H1 (cell line): Measurements from ENCODE around the gene LHB. TPM values are rescaled to one million over a fixed set of nuclear protein-coding genes. Genes with fewer than 3 reads are reported as not detected.

Source experiments
- CTCF ChIA-PET: fragments of 300-600 bp; sonication (Branson Sonifier 250); formaldehyde crosslinking; loops from one replicate; lab custom pipeline; 2021; ENCODE audit not compliant: partially characterized antibody; lab: Charles Lee
- POLR2A ChIA-PET: fragments of 300-600 bp; sonication (Branson Sonifier 250); formaldehyde crosslinking; loops from one replicate; lab custom pipeline; 2021; ENCODE audit warnings: inconsistent platforms; ENCODE audit not compliant: partially characterized antibody; lab: Charles Lee
- DNase-seq, 2 experiments: peaks; one replicate each; pipeline versions ENCODE4 v3.0.0 to v3.0.0-alpha.2; 2010 to 2022; ENCODE audit warnings: low spot score in 2 of 2, low read depth in 1 of 2, mixed read lengths in 1 of 2
- FAIRE-seq: peaks from 2 replicates; lab custom pipeline; 2011; peaks lifted over from hg19 to GRCh38; lab: Jason Lieb, UNC
- H2AFZ ChIP-seq: 2 replicates; pipeline ENCODE4 v1.8.1; 2012; ENCODE audit warnings: low read length, inconsistent platforms
- H2AK5ac ChIP-seq: 2 replicates; pipeline ENCODE4 v1.6.1; 2013; ENCODE audit warnings: low read depth, low read length
- H2BK120ac ChIP-seq: replicated peaks from 2 replicates; pipeline ENCODE3; 2013; ENCODE audit warnings: low read depth, low read length, inconsistent platforms
- H2BK12ac ChIP-seq: 2 replicates; pipeline ENCODE4 v1.6.1; 2013; ENCODE audit warnings: low read depth, low read length
- H2BK15ac ChIP-seq: 2 replicates; pipeline ENCODE4 v1.6.1; 2013; ENCODE audit warnings: low read length
- H2BK20ac ChIP-seq: 2 replicates; pipeline ENCODE4 v1.6.1; 2013; ENCODE audit warnings: low read length
- H2BK5ac ChIP-seq: 2 replicates; pipeline ENCODE4 v1.6.1; 2013; ENCODE audit warnings: low read depth, low read length
- H3K14ac ChIP-seq: 2 replicates; pipeline ENCODE4 v1.6.1; 2013; ENCODE audit warnings: inconsistent platforms; ENCODE audit not compliant: insufficient read length
- H3K18ac ChIP-seq: 2 replicates; pipeline ENCODE4 v1.6.1; 2013; ENCODE audit warnings: low read length; ENCODE audit errors: extremely low read depth
- H3K23ac ChIP-seq: 2 replicates; pipeline ENCODE4 v1.6.1; 2013; ENCODE audit warnings: inconsistent platforms; ENCODE audit not compliant: insufficient read length
- H3K23me2 ChIP-seq: 2 replicates; pipeline ENCODE4 v1.6.1; 2013; ENCODE audit warnings: low read depth, low read length
- H3K27ac ChIP-seq: 2 replicates; pipeline ENCODE4 v1.6.1; 2011; ENCODE audit warnings: low read depth, low read length, inconsistent platforms
- H3K27me3 ChIP-seq, 4 experiments: replicated peaks in 1 of 4; 1 replicate in 1 of 4; 2 replicates in 3 of 4; pipeline versions ENCODE4 v1.6.1 to v1.8.1; 2011 to 2013; ENCODE audit warnings: low read length in 3 of 4, mild to moderate bottlenecking in 3 of 4, inconsistent platforms in 2 of 4, mixed read lengths in 2 of 4, moderate library complexity in 1 of 4; ENCODE audit not compliant: control insufficient read depth in 3 of 4, insufficient read depth in 3 of 4; ENCODE audit errors: extremely low read depth in 1 of 4
- H3K36me3 ChIP-seq, 4 experiments: 2 replicates each; pipeline versions ENCODE4 v1.6.1 to v1.8.1; 2011 to 2013; ENCODE audit warnings: mild to moderate bottlenecking in 4 of 4, low read length in 3 of 4, moderate library complexity in 2 of 4, control low read depth in 1 of 4, inconsistent platforms in 1 of 4; ENCODE audit not compliant: insufficient read depth in 4 of 4, control insufficient read depth in 2 of 4
- H3K4ac ChIP-seq: replicated peaks from 2 replicates; pipeline ENCODE3; 2013; ENCODE audit warnings: low read length, low read depth, mixed read lengths, inconsistent platforms; ENCODE audit not compliant: insufficient read length
- H3K4me1 ChIP-seq, 4 experiments: replicated peaks in 1 of 4; 1 replicate in 1 of 4; 2 replicates in 3 of 4; pipeline versions ENCODE4 v1.6.1 to v1.8.1; 2011 to 2013; ENCODE audit warnings: low read length in 3 of 4, inconsistent platforms in 2 of 4, mixed read lengths in 1 of 4; ENCODE audit not compliant: insufficient read depth in 4 of 4, control insufficient read depth in 3 of 4
- H3K4me2 ChIP-seq, 2 experiments: 2 replicates each; pipeline versions ENCODE4 v1.6.1 to v1.8.1; 2011 to 2013; ENCODE audit warnings: low read depth in 2 of 2, low read length in 2 of 2, control low read depth in 1 of 2, inconsistent platforms in 1 of 2, mild to moderate bottlenecking in 1 of 2; ENCODE audit not compliant: insufficient read depth in 1 of 2
- H3K4me3 ChIP-seq, 4 experiments: fragments of 200-600, 300-600 bp in 1 of 4; sonication (generic), shearing (Covaris generic), sonication (Bioruptor Twin) in 1 of 4; 2 replicates each; pipeline versions ENCODE4 v1.5.1 to v1.8.1; 2011 to 2016; ENCODE audit warnings: low read length in 4 of 4, low read depth in 3 of 4, control low read depth in 2 of 4, inconsistent platforms in 2 of 4, mild to moderate bottlenecking in 2 of 4, mixed read lengths in 1 of 4, moderate library complexity in 1 of 4; ENCODE audit not compliant: insufficient read depth in 2 of 4; ENCODE audit errors: extremely low read depth in 1 of 4
- H3K56ac ChIP-seq: replicated peaks from 2 replicates; pipeline ENCODE3; 2013; ENCODE audit warnings: low read depth, mild to moderate bottlenecking, mixed read lengths, low read length, inconsistent platforms; ENCODE audit not compliant: insufficient read length
- H3K79me1 ChIP-seq: 2 replicates; pipeline ENCODE4 v1.6.1; 2013; ENCODE audit warnings: low read depth, low read length, control low read depth
- H3K79me2 ChIP-seq, 2 experiments: 2 replicates each; pipeline versions ENCODE4 v1.6.1 to v1.8.1; 2012 to 2013; ENCODE audit warnings: low read length in 2 of 2, mild to moderate bottlenecking in 2 of 2, inconsistent platforms in 1 of 2; ENCODE audit not compliant: insufficient read depth in 2 of 2, control insufficient read depth in 1 of 2
- H3K9ac ChIP-seq, 4 experiments: replicated peaks in 1 of 4; 1 replicate in 1 of 4; 2 replicates in 3 of 4; pipeline versions ENCODE4 v1.6.1 to v1.8.1; 2011 to 2013; ENCODE audit warnings: low read depth in 3 of 4, low read length in 3 of 4, control low read depth in 2 of 4, mild to moderate bottlenecking in 2 of 4, moderate library complexity in 2 of 4, inconsistent platforms in 1 of 4; ENCODE audit errors: extremely low read depth in 1 of 4
- H3K9me3 ChIP-seq, 2 experiments: 2 replicates each; pipeline versions ENCODE4 v1.6.1 to v1.8.1; 2012 to 2013; ENCODE audit warnings: mild to moderate bottlenecking in 2 of 2, moderate library complexity in 2 of 2, control low read depth in 1 of 2, inconsistent platforms in 1 of 2, low read depth in 1 of 2, low read length in 1 of 2, mixed read lengths in 1 of 2; ENCODE audit not compliant: insufficient read depth in 2 of 2
- H4K20me1 ChIP-seq, 2 experiments: replicated peaks in 1 of 2; 2 replicates each; pipeline versions ENCODE3 to v1.8.1; 2011 to 2013; ENCODE audit warnings: inconsistent platforms in 2 of 2, low read length in 2 of 2, mild to moderate bottlenecking in 1 of 2; ENCODE audit not compliant: insufficient read depth in 2 of 2, control insufficient read depth in 1 of 2
- H4K5ac ChIP-seq: 2 replicates; pipeline ENCODE4 v1.6.1; 2013; ENCODE audit warnings: low read length, low read depth, mixed read lengths, inconsistent platforms; ENCODE audit not compliant: insufficient read length
- H4K8ac ChIP-seq: 2 replicates; pipeline ENCODE4 v1.8.0; 2013; ENCODE audit warnings: mild to moderate bottlenecking, moderate library complexity, low read length, inconsistent platforms; ENCODE audit not compliant: insufficient read depth; ENCODE audit errors: extremely low read depth
- H4K91ac ChIP-seq: replicated peaks from 2 replicates; pipeline ENCODE3; 2013; ENCODE audit warnings: low read length, mixed read lengths, inconsistent platforms; ENCODE audit not compliant: insufficient read length
- EGR1 ChIP-seq: IDR thresholded peaks from 2 replicates; pipeline ENCODE4 v1.6.1; 2011; ENCODE audit warnings: low read depth, low read length, borderline replicate concordance
- GTF2F1 ChIP-seq: IDR thresholded peaks from 2 replicates; pipeline ENCODE4 v1.6.1; 2012; ENCODE audit warnings: low read depth, low read length, improper control_type of control experiment, borderline replicate concordance
- MAFK ChIP-seq: IDR thresholded peaks from 2 replicates; pipeline ENCODE4 v1.6.1; 2012; ENCODE audit warnings: low read depth, mild to moderate bottlenecking, improper control_type of control experiment, low read length
- RBBP5 ChIP-seq: IDR thresholded peaks from 2 replicates; pipeline ENCODE4 v1.7.1; 2012; ENCODE audit warnings: low read depth, mild to moderate bottlenecking, inconsistent platforms, low read length, moderate library complexity, borderline replicate concordance
- SIX5 ChIP-seq: IDR thresholded peaks from 2 replicates; pipeline ENCODE4 v1.6.1; 2011; ENCODE audit warnings: mild to moderate bottlenecking, low read depth, low read length
- SRF ChIP-seq: IDR thresholded peaks from 2 replicates; pipeline ENCODE4 v1.6.1; 2011; ENCODE audit warnings: mild to moderate bottlenecking, low read depth, low read length, moderate library complexity
- SUZ12 ChIP-seq: fragments of 200-600 bp; sonication (generic); IDR thresholded peaks from 2 replicates; pipeline ENCODE4 v1.6.1; 2012; ENCODE audit warnings: mild to moderate bottlenecking, inconsistent platforms, low read length, moderate library complexity, mixed read lengths
- TBP ChIP-seq: IDR thresholded peaks from 2 replicates; pipeline ENCODE4 v1.6.1; 2011; ENCODE audit warnings: low read depth, low read length, improper control_type of control experiment
- WGBS, 2 experiments: shearing (Covaris generic) in 1 of 2; methylation state at CpG; one replicate each; pipeline versions ENCODE4 v1.1.6 to v1.1.7; 2013 to 2015; ENCODE audit warnings: low lambda C conversion rate in 2 of 2, mixed read lengths in 2 of 2, inconsistent platforms in 1 of 2, low coverage in 1 of 2, missing lambda C conversion rate in 1 of 2; ENCODE audit not compliant: insufficient replicate concordance in 2 of 2, insufficient coverage in 1 of 2, insufficient read length in 1 of 2; ENCODE audit errors: extremely low coverage in 1 of 2, missing lambda C conversion rate in 1 of 2; 5-methylcytosine and 5-hydroxymethylcytosine counted together
- polyA plus RNA-seq, 7 experiments: library from polyadenylated mRNA; depleted of rRNA in 3 of 7; stranded (reverse) in 5 of 7; unstranded in 2 of 7; fragments of >200 nt in 5 of 7; fragments of 200-250 nt in 2 of 7; gene quantifications; 1 replicate in 5 of 7; 2 replicates in 1 of 7; 4 replicates in 1 of 7; pipeline versions ENCODE4 v1.2.1 to v1.2.3, GENCODE V29; 2011 to 2013; ENCODE audit warnings: missing spikeins in 2 of 7, mixed read lengths in 2 of 7
- total RNA-seq: library from RNA; stranded (reverse); fragmentation: NEBNext Ultra II Directional; extraction: Animal tissue kit (Norgen Biotek cat#: 25700); gene quantifications from 2 replicates; pipeline ENCODE4 v1.2.1, GENCODE V29; 2021

LHB gene
- total and polyA plus RNA-seq, 2 of the 8 experiments (the other 6 are each of a cell fraction or from before 2014, with no cell fraction given) = 0.53 TPM; not detected in 1

DNA sequence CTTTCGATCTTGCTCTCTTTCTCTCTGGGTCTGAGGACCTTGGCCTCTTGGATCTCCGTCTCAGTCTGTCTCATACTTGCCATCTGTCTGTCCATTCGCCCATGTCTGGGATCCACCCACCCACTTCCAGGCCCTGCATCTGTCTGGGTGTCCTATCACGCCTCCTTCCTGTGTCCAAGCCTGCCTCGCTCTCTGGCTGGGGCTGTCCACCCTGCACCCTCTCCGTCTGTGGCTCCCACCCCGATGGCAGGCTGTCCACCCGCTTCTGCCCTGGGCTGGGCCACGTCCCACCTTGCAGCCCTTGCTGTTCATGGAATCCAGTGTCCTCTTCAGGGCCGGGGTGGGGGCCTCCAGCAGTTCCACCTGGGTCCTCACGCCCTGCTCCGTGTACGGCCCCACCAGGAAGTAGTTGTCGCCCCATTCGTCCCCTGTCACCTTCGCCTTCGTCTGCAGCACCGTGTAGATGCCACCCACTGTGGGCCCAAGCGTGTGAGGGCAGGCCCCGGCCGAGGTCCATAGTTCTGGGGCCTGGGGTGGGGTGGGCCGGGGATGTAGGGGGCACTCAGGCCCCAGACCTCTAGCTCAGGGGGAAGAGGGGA is 25.8 kb downstream of the LHB start:
- TF ChIP-seq GTF2F1 = no peak
- no peak for TF ChIP-seq SUZ12
- no peak for TF ChIP-seq RBBP5
- TF ChIP-seq MAFK = no peak
- no peak for TF ChIP-seq SRF
- TF ChIP-seq EGR1 = no peak
- TF ChIP-seq TBP = no peak
- no peak for TF ChIP-seq SIX5
- H3K14ac ChIP-seq = no peak overlapping the region
- ChIA-PET CTCF (interaction anchor here (0.8 to 2.9 kb wide), 7 partner anchors 11 to 155 kb away, joined by 3 to 13 read pairs (median 3); no protein-coding TSS in a partner anchor), POLR2A (interaction anchor here (1.2 to 4.4 kb wide), 5 partner anchors 8 to 154 kb away, joined by 3 to 37 read pairs (median 9); partner anchors contain the start of genes FTL and NUCB1)
- H3K36me3 ChIP-seq = peaks cover 0 to 13% (median 5%) of the 10 kb centered on the region in 4 experiments; a peak in 4 of 8 replicates
- H3K23me2 ChIP-seq = peaks cover 8% of the 10 kb centered on the region; the same call in 1 of the 2 replicates
- H2BK15ac ChIP-seq = no peak overlapping the region
- no peak overlapping the region for H2AK5ac ChIP-seq
- WGBS, 2 experiments = 90% methylated on average over 21 of the region's 22 CpGs; no CpG with 5 or more reads in 1 of the 2 experiments
- peaks cover 11 to 26% of the 10 kb centered on the region in 2 experiments; a peak in 3 of 4 replicates for H3K79me2 ChIP-seq
- H4K8ac ChIP-seq = no peak overlapping the region
- no peak for FAIRE-seq
- no peaks in the 10 kb centered on the region for H3K9me3 ChIP-seq
- H3K18ac ChIP-seq = no peak overlapping the region
- H2BK12ac ChIP-seq = no peak overlapping the region
- H3K56ac ChIP-seq = no peak overlapping the region
- peaks cover 15% of the 10 kb centered on the region for H3K79me1 ChIP-seq
- H3K27ac ChIP-seq = no peak overlapping the region
- peaks cover 0 to 13% of the 10 kb centered on the region in 2 experiments for H4K20me1 ChIP-seq
- no peaks in the 10 kb centered on the region for H3K27me3 ChIP-seq
- no peak overlapping the region for H3K4ac ChIP-seq
- no peak overlapping the region for H4K91ac ChIP-seq
- H2BK5ac ChIP-seq = no peak overlapping the region
- DNase-seq = no peak
- no peak overlapping the region for H4K5ac ChIP-seq
- H2BK20ac ChIP-seq = no peak overlapping the region
- H3K4me2 ChIP-seq = peak overlapping the region in 1 of 2 experiments; percentile 91; a peak in 1 of 4 replicates
- H3K4me1 ChIP-seq = peaks cover 0 to 3% (median 0%) of the 10 kb centered on the region in 4 experiments; a peak in 2 of 7 replicates
- H3K9ac ChIP-seq = no peak overlapping the region
- no peak overlapping the region for H3K23ac ChIP-seq
- H2AFZ ChIP-seq = no peak overlapping the region
- H2BK120ac ChIP-seq = no peak overlapping the region
- H3K4me3 ChIP-seq = no peak overlapping the region
